NCI-H2196 (cell line): ENCODE results near the gene ACOX3.
"Not testable (repeated sequence)": the region's sequence is repeated elsewhere in the genome, so short reads cannot be mapped to it uniquely, and the experiment has no call there.

Experiments used
- DNase-seq: peaks from one replicate; lab custom pipeline; 2025; ENCODE audit not compliant: unreplicated experiment; lab: John Stamatoyannopoulos, UW

ACOX3 gene

GRCh38 chr4:8342651-8343261 lies 97.8 kb downstream of the ACOX3 start:
- DNase-seq, result no peak

GRCh38 chr4:8341691-8342090 lies 98.8 kb downstream of the ACOX3 start:
- DNase-seq, result no peak

- DNase-seq, result not testable (repeated sequence)
Observed at GRCh38 chr4:8341281-8341680, 99.2 kb downstream of the ACOX3 start.

DNA sequence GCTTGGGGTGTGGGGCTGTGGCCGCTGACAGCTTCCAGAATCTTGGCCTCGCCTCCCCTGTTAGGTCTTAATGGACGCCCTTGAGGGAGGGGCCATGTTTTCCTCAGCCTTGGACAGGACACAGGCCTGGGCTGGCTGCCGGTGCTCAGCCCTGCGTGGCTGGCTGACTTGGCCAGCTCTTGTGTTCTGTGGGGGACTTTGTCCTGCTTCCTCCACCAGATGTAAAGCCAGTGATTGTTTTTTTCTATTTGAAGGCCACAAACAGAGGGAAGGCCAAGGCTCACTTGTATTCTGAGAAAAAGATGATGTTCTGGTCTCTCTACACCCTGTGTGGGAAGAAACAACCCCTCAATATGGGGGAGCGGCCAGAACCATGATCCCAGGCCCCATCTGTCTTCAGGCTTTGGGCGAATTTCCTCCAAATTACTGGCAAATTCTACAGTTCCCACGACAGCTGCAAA lies 99.7 kb downstream of the ACOX3 start:
- no peak for DNase-seq

DNA sequence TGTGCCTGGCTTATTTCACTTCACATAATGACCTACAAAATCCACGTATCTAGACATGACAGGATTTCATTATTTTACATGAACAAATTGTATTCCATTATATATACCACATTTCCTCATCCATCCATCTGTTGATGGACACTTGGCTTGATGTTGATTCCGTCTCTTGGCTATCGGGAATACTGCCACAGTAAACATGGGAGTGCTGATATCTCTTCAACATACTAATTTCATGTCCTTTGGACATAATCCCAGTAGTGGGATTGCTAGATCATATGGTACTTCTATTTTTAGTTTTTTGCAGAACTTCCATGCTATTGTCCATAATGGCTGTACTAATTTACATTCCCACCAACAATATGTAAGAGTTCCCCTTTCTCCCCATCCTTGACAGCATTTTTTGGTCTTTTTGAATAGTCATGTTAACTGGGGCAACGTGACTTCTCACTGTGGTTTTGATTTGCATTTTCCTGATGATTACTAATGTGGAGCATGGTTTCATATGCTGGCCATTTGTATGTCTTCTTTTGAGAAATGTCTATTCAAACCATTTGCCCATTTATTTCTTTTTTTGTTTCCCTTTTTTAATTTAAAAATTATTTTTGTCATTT lies 102.1 kb downstream of the ACOX3 start:
- no peak for DNase-seq

DNA sequence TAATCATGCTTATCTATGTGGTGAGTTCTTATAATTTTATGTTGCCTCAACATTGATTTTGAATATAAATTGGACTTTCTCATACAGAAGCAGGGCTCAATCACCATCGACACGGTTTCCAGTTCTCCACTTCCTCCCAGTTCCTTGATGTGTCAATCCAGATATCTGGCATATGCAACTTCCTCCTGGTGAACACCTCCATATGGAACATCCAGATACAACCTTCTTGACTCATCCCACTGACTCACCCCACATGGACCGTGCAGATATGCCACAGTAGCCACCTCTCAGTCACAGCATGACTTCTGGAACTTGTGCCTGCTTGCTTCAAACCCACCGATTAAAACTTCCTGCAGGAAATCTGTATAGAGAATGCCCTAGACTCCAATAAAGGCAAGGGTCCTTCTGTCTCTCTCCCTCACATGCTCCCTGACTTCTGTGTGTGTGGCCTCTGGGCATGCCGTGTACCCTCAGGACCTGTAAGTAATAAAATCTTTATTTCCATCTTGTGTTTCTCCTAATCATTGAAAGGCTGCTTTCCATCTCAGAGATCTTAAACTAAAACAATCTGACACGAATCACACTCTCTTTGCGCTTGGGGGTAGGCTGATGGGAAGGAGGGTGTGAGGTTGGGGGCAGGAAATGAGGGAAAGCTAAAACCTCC lies 104.0 kb downstream of the ACOX3 start:
- DNase-seq, result no peak

- no peak for DNase-seq
Observed at GRCh38 chr4:8335848-8336247, 104.7 kb downstream of the ACOX3 start.

GRCh38 chr4:8334786-8335460 lies 105.6 kb downstream of the ACOX3 start:
- no peak for DNase-seq

GRCh38 chr4:8333726-8334460 lies 106.6 kb downstream of the ACOX3 start:
- no peak for DNase-seq

GRCh38 chr4:8332891-8333331 lies 107.6 kb downstream of the ACOX3 start:
- no peak for DNase-seq

GRCh38 chr4:8332038-8332857 lies 108.3 kb downstream of the ACOX3 start:
- DNase-seq, result no peak

GRCh38 chr4:8331575-8331955 lies 109.0 kb downstream of the ACOX3 start:
- no peak for DNase-seq

DNA sequence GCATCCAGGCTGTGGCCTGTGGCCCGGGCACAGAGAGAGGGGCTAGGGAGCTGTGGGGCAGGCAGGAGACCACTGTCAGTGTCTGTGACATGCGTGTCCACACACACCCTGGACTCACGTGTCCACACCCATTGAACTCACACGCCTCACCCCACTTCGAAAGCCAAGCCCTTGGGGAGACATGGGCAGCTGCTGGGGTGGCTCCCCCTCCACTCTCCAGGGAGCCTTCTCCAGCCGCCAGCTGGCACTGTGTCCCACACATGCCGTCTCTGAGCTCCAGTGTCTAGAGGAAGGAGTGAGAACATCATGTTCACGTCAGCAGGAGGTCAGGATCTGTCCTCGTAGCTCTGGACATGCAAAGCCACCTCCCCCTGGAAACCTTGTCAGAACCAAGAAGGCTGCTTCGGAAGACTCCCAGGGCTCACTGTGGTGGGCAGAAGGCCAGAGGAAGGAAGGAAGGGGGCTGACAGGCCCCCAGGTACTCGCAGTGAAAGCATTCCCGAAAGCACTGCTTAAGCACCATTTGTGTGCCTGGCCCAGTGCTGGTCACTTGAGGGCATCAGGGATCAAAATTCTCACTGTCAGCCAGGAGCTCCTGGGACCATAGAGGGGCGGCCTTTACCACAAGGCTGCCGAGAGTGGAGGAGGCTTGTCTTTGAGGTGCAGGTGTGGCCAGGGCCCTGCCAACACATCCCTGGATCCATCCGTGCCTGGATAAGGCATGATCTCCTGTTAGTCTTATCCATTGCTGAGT lies 109.5 kb downstream of the ACOX3 start:
- no peak for DNase-seq

- DNase-seq, result no peak
Observed at GRCh38 chr4:8329859-8330761, 110.4 kb downstream of the ACOX3 start.

GRCh38 chr4:8329560-8329858 lies 111.0 kb downstream of the ACOX3 start:
- no peak for DNase-seq

- no peak for DNase-seq
Observed at GRCh38 chr4:8328866-8329559, 111.5 kb downstream of the ACOX3 start.

- DNase-seq, result no peak
Observed at GRCh38 chr4:8328456-8328855, 112.1 kb downstream of the ACOX3 start.

GRCh38 chr4:8326206-8326605 lies 114.3 kb downstream of the ACOX3 start:
- DNase-seq, result no peak
